Loucy (cell line): ENCODE results near the gene SHOX.

Experiments used
- H2AFZ ChIP-seq: fragments of 200-600 bp; sonication (generic); 2 replicates; pipeline ENCODE4 v1.6.0; 2016; ENCODE audit warnings: antibody characterized with exemption, mild to moderate bottlenecking, low read length, moderate library complexity
- H3F3A ChIP-seq: fragments of 200-600 bp; 2 replicates; pipeline ENCODE4 v1.6.0; 2016; ENCODE audit warnings: antibody characterized with exemption, low read depth, mild to moderate bottlenecking
- H3K27me3 ChIP-seq: fragments of 200-600 bp; sonication (generic); 2 replicates; pipeline ENCODE4 v1.6.1; 2014; ENCODE audit warnings: low read length, mild to moderate bottlenecking; ENCODE audit not compliant: insufficient read depth, poor library complexity, severe bottlenecking
- H3K36me3 ChIP-seq: fragments of 200-600 bp; sonication (generic); 2 replicates; pipeline ENCODE4 v1.6.1; 2016; ENCODE audit warnings: low read length; ENCODE audit not compliant: insufficient read depth
- H3K4me1 ChIP-seq: fragments of 200-600 bp; sonication (generic); 2 replicates; pipeline ENCODE4 v1.5.1; 2014; ENCODE audit warnings: low read length, mild to moderate bottlenecking; ENCODE audit not compliant: insufficient read depth, poor library complexity, severe bottlenecking
- H3K4me2 ChIP-seq: fragments of 200-600 bp; sonication (generic); 2 replicates; pipeline ENCODE4 v1.6.0; 2014; ENCODE audit warnings: antibody characterized with exemption, low read length, low read depth, mild to moderate bottlenecking; ENCODE audit not compliant: poor library complexity, severe bottlenecking
- H3K4me3 ChIP-seq: fragments of 200-600 bp; sonication (generic); 2 replicates; pipeline ENCODE4 v1.5.1; 2014; ENCODE audit warnings: low read length, mild to moderate bottlenecking, mixed read lengths; ENCODE audit not compliant: poor library complexity, severe bottlenecking
- H3K79me2 ChIP-seq: fragments of 200-600 bp; sonication (generic); 2 replicates; pipeline ENCODE4 v1.6.1; 2014; ENCODE audit warnings: low read length; ENCODE audit not compliant: insufficient read depth
- H3K9ac ChIP-seq: fragments of 200-600 bp; sonication (generic); 2 replicates; pipeline ENCODE4 v1.6.0; 2014; ENCODE audit warnings: mild to moderate bottlenecking, low read depth, low read length, moderate library complexity; ENCODE audit not compliant: poor library complexity, severe bottlenecking
- H3K9me2 ChIP-seq: fragments of 200-600 bp; sonication (generic); replicated peaks from 2 replicates; pipeline ENCODE4 v1.6.1; 2016; ENCODE audit warnings: low read depth, low read length, mixed read lengths
- H3K9me3 ChIP-seq: fragments of 200-600 bp; sonication (generic); 2 replicates; pipeline ENCODE4 v1.6.1; 2014; ENCODE audit warnings: mild to moderate bottlenecking, antibody characterized with exemption, low read length, low read depth; ENCODE audit not compliant: insufficient read depth
- H4K20me1 ChIP-seq: fragments of 200-600 bp; sonication (generic); 2 replicates; pipeline ENCODE4 v1.6.0; 2014; ENCODE audit warnings: antibody characterized with exemption, low read length, mild to moderate bottlenecking; ENCODE audit not compliant: insufficient read depth, poor library complexity, severe bottlenecking
- CTCF ChIP-seq: fragments of 200-600 bp; sonication (generic); conservative IDR thresholded peaks from 2 replicates; pipeline ENCODE4 v1.5.1; 2014; ENCODE audit warnings: mild to moderate bottlenecking, antibody characterized with exemption, low read length
- EZH2phosphoT487 ChIP-seq: fragments of 200-600 bp; IDR thresholded peaks from 2 replicates; pipeline ENCODE4 v1.6.1; 2018; ENCODE audit warnings: antibody characterized with exemption, mild to moderate bottlenecking, moderate library complexity, borderline replicate concordance

Gene SHOX

GRCh38 chrX:618761-619450, 11.7 kb upstream of the SHOX start:
- TF ChIP-seq EZH2phosphoT487 (no peak), CTCF (no peak)
- Histone ChIP-seq H2AFZ (no peak overlapping the region), H3K27me3 (no peaks in the 10 kb centered on the region), H3K4me3 (no peak overlapping the region), H4K20me1 (no peaks in the 10 kb centered on the region), H3F3A (no peaks in the 10 kb centered on the region), H3K4me1 (no peaks in the 10 kb centered on the region), H3K79me2 (no peaks in the 10 kb centered on the region), H3K9me3 (no peaks in the 10 kb centered on the region), H3K9ac (no peak overlapping the region), H3K4me2 (no peak overlapping the region), H3K36me3 (no peaks in the 10 kb centered on the region), H3K9me2 (no peaks in the 10 kb centered on the region)

- Histone ChIP-seq H3K27me3 (no peaks in the 10 kb centered on the region), H3F3A (no peaks in the 10 kb centered on the region), H3K9me2 (no peaks in the 10 kb centered on the region), H3K4me1 (no peaks in the 10 kb centered on the region), H3K9me3 (no peaks in the 10 kb centered on the region), H3K4me2 (no peak overlapping the region), H3K36me3 (no peaks in the 10 kb centered on the region), H3K79me2 (no peaks in the 10 kb centered on the region), H3K4me3 (no peak overlapping the region), H2AFZ (no peak overlapping the region), H4K20me1 (no peaks in the 10 kb centered on the region), H3K9ac (no peak overlapping the region)
- TF ChIP-seq EZH2phosphoT487, result no peak
- no peak for TF ChIP-seq CTCF
These were observed 11.2 kb upstream of the SHOX start for GRCh38 chrX:619451-619811.

DNA sequence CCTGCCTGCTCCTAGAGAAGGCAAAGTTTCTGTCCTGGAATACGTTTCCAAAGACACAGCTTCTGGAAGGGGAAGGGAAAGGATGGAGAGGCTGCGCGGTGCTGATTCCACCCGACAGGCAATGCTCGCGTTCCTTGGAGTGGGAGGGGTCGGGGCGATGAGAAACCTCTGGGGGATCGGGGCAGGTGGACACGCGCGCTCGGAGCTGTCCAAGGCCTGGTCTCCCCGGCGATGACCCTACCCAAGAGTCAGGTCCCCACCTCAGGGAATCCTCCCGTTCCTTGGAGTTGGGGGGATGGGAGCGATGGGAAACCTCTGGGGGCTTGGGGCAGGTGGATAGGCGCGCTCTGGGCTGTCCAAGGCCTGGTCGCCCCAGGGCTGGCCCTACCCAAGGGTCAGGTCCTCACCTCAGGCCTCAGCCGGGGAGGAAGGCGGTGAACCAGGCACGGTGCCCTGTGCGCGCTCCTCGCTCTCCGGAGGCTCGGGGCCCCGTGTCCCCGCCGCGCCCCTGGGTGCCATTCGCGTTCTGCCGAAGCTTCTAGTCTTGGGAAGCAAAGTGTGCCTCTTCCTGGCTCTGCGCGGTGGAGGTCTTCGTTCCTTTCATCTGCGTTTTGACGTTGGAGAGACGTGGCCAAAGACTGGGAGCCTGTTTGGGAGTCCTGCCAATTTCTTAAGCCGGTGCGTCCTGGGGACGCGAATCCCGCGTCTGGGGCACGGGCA, 10.6 kb upstream of the SHOX start:
- Histone ChIP-seq H3K9ac (no peak overlapping the region), H3K9me3 (no peaks in the 10 kb centered on the region), H3K36me3 (no peaks in the 10 kb centered on the region), H4K20me1 (no peaks in the 10 kb centered on the region), H3K9me2 (no peaks in the 10 kb centered on the region), H3K79me2 (no peaks in the 10 kb centered on the region), H3K4me2 (no peak overlapping the region), H2AFZ (no peak overlapping the region), H3F3A (no peaks in the 10 kb centered on the region), H3K4me1 (no peaks in the 10 kb centered on the region), H3K27me3 (no peaks in the 10 kb centered on the region), H3K4me3 (no peak overlapping the region)
- no peak for TF ChIP-seq EZH2phosphoT487
- no peak for TF ChIP-seq CTCF
